ENCODE results near the gene MPHOSPH6.

- TF ChIP-seq CTCF (IDR thresholded peaks at IDR 0.05; ENCODE audit: low read length) (no peak), EZH2phosphoT487 (IDR thresholded peaks at IDR 0.05; ENCODE audit: low read length) (no peak)
These were observed 35.2 kb downstream of the MPHOSPH6 start for GRCh38 chr16:82134846-82135245.

Measured in MM.1S (cell line).